ENCODE results near the gene MYT1. TPM values are rescaled to one million over a fixed set of nuclear protein-coding genes. Genes with fewer than 3 reads are reported as not detected.

MYT1 gene
- total RNA-seq, 1 donor from 2014 or later: not detected

DNA sequence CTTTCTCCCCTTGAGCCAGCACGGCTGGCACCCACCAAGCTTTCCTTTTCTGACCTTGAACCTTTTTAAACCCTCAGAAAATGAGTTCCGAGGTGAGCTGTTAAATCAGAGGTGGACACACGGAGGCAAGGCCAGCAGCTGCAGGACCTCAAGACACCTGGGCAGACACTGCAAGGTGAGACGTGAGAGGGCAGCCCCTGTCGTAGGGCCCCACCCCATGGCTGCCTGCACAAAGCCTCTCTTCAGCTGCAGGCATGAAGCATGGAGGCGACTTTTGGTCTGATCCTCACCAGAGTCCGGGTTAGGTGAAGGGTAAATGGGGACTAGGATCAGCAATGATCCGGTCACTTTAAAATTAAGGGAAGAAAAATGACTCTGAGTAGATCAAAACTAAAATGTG is 25.7 kb downstream of the MYT1 start:
- H3K27me3 ChIP-seq (ENCODE audit: control insufficient read depth, insufficient read depth, low read length): peaks cover 8% of the 10 kb centered on the region
- no peak for DNase-seq (ENCODE audit: low read depth)
- TF ChIP-seq, protein P1, sequence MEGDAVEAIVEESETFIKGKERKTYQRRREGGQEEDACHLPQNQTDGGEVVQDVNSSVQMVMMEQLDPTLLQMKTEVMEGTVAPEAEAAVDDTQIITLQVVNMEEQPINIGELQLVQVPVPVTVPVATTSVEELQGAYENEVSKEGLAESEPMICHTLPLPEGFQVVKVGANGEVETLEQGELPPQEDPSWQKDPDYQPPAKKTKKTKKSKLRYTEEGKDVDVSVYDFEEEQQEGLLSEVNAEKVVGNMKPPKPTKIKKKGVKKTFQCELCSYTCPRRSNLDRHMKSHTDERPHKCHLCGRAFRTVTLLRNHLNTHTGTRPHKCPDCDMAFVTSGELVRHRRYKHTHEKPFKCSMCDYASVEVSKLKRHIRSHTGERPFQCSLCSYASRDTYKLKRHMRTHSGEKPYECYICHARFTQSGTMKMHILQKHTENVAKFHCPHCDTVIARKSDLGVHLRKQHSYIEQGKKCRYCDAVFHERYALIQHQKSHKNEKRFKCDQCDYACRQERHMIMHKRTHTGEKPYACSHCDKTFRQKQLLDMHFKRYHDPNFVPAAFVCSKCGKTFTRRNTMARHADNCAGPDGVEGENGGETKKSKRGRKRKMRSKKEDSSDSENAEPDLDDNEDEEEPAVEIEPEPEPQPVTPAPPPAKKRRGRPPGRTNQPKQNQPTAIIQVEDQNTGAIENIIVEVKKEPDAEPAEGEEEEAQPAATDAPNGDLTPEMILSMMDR (IDR thresholded peaks at IDR 0.05; ENCODE audit: insufficient read depth, low read length, poor library complexity, severe bottlenecking): no peak
- H3K36me3 ChIP-seq (ENCODE audit: control insufficient read depth, insufficient read depth, low read length): no peaks in the 10 kb centered on the region
- no peak overlapping the region for H3K4me3 ChIP-seq (ENCODE audit: low read depth, low read length)

DNA sequence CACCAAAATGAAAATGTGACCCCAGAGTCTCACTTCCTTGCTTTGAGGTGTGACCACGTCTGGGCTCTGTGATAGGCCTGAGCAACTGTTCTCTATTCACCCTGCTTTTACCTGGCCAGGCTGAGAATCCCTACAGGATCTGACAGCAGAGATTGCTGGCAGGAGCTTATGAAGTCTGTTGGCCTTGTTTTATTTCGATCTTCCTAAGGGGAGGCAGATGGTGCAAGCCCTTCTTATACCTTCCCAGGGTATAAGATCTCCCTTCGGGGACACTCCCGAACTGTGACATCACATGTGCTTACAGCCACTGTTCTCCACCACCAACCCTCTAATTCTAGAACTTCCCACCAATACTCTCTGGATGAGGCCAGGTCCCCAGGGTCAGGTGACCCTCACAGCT is 26.8 kb downstream of the MYT1 start:
- DNase-seq (ENCODE audit: low read depth): no peak
- H3K4me3 ChIP-seq (ENCODE audit: low read depth, low read length): no peak overlapping the region
- TF ChIP-seq, protein P1 (IDR thresholded peaks at IDR 0.05; ENCODE audit: insufficient read depth, low read length, poor library complexity, severe bottlenecking): no peak
- peaks cover 8% of the 10 kb centered on the region for H3K27me3 ChIP-seq (ENCODE audit: control insufficient read depth, insufficient read depth, low read length)
- H3K36me3 ChIP-seq (ENCODE audit: control insufficient read depth, insufficient read depth, low read length): no peaks in the 10 kb centered on the region

DNA sequence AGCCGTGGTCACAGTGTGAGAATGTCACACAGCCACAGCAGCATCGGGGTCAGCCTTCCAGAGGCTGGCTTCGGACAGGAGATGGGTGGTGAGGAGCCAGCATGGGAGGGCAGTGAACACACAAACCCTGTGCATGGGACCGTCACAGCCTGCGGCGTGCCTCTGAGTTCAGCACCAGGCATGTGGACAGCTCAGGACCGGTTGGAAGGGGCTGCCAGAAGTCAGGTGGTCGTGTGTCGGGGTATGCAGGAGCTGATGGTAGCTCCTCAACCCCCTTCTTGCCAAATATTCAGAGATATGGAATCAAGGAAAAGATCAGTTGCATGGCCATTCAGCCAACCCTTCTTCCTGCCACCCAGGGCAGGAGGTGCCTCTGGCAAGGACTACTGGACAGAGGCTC is 28.2 kb downstream of the MYT1 start:
- Histone ChIP-seq H3K4me3 (ENCODE audit: low read depth, low read length) (no peak overlapping the region), H3K27me3 (ENCODE audit: control insufficient read depth, insufficient read depth, low read length) (peaks cover 14% of the 10 kb centered on the region), H3K36me3 (ENCODE audit: control insufficient read depth, insufficient read depth, low read length) (no peaks in the 10 kb centered on the region)
- no peak for DNase-seq (ENCODE audit: low read depth)
- TF ChIP-seq, protein P1 (IDR thresholded peaks at IDR 0.05; ENCODE audit: insufficient read depth, low read length, poor library complexity, severe bottlenecking): no peak

DNA sequence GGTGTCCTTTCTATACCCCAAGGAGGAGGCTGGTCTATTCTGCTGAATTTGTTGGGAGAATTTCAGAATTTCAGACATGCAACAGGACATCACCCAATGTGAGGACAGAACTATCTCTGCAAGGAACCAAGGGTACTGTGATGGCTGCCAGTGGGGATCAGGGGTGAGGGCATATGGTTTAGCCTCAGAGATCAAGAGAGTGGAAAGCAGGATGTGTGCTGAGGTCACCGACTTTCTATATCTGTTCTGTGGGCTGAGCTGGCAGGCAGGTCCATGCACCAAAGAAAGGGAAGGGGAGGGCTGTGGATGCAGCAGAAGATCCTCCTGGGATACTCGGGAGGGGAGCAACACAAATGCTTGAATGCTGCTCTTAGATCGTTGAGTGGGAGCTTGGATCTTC is 28.8 kb downstream of the MYT1 start:
- no peak for DNase-seq (ENCODE audit: low read depth)
- TF ChIP-seq, protein P1 (IDR thresholded peaks at IDR 0.05; ENCODE audit: insufficient read depth, low read length, poor library complexity, severe bottlenecking): no peak
- Histone ChIP-seq H3K4me3 (ENCODE audit: low read depth, low read length) (no peak overlapping the region), H3K36me3 (ENCODE audit: control insufficient read depth, insufficient read depth, low read length) (no peaks in the 10 kb centered on the region), H3K27me3 (ENCODE audit: control insufficient read depth, insufficient read depth, low read length) (peaks cover 17% of the 10 kb centered on the region)

DNA sequence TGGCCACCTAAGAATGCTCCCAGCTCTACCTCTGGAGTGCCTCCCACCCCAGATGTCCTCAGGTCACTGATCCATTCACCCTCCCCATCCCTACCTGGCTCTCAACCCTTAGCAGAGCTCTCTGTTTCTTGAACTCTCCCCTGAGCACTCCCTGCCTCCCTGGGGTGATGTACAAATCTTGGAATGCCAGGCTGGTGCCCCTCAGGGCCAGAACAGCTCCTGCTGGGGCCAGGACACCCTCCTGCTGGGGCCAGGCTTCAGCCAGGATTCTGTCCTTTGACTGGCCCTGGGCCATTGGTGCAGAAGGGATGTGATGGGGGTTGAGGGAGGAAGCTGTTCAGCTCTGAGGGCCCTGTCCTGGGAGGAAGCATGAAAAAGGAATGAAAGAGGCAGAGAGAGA is 30.0 kb downstream of the MYT1 start:
- H3K36me3 ChIP-seq (ENCODE audit: control insufficient read depth, insufficient read depth, low read length): no peaks in the 10 kb centered on the region
- no peak overlapping the region for H3K4me3 ChIP-seq (ENCODE audit: low read depth, low read length)
- TF ChIP-seq, protein P1 (IDR thresholded peaks at IDR 0.05; ENCODE audit: insufficient read depth, low read length, poor library complexity, severe bottlenecking): no peak
- DNase-seq (ENCODE audit: low read depth): no peak
- H3K27me3 ChIP-seq (ENCODE audit: control insufficient read depth, insufficient read depth, low read length): peaks cover 19% of the 10 kb centered on the region

DNA sequence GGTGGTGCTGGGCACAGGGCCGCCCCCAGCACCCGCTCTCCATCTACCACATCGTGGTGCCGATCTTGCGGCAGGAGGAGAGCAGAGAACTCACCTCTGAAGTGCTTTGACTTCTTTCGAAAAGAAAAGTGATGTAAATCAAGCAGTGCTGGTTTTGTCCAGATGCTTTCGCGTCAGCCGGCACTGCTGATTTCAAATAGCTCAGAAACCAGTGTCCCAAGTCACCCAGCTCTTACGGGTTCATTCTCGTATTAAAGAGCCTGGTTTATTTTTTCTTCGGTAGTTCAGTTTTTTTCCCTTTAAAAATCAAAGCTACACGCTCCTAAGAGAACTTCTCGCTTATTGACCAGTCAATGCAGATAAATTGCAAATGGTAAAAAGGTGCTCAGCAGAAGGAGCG is 32.1 kb downstream of the MYT1 start:
- no peak for DNase-seq (ENCODE audit: low read depth)
- H3K36me3 ChIP-seq (ENCODE audit: control insufficient read depth, insufficient read depth, low read length): no peaks in the 10 kb centered on the region
- no peak overlapping the region for H3K4me3 ChIP-seq (ENCODE audit: low read depth, low read length)
- H3K27me3 ChIP-seq (ENCODE audit: control insufficient read depth, insufficient read depth, low read length): peaks cover 20% of the 10 kb centered on the region
- TF ChIP-seq, protein P1 (IDR thresholded peaks at IDR 0.05; ENCODE audit: insufficient read depth, low read length, poor library complexity, severe bottlenecking): no peak
